WERI-Rb-1 (cell line): Measurements from ENCODE around the gene LSS.

Source experiments
- DNase-seq: peaks from one replicate; pipeline ENCODE4 v3.0.0-alpha.2; 2020
- H3K27ac ChIP-seq: fragments of 250-450 bp; sonication (Bioruptor Pico); 2 replicates; pipeline ENCODE4 v1.5.1; 2020; ENCODE audit warnings: mild to moderate bottlenecking, moderate library complexity
- H3K27me3 ChIP-seq: fragments of 250-450 bp; sonication (Bioruptor Pico); 2 replicates; pipeline ENCODE4 v1.5.1; 2021; ENCODE audit warnings: mild to moderate bottlenecking, low read depth, moderate library complexity; ENCODE audit not compliant: insufficient read depth, severe bottlenecking
- H3K36me3 ChIP-seq: fragments of 250-450 bp; sonication (Bioruptor Pico); 2 replicates; pipeline ENCODE4 v1.5.1; 2020; ENCODE audit warnings: mild to moderate bottlenecking, moderate library complexity
- H3K4me3 ChIP-seq: 2 replicates; pipeline ENCODE4 v1.5.1; 2011; ENCODE audit warnings: low read depth, mild to moderate bottlenecking, control low read depth, low read length
- H3K9me3 ChIP-seq: fragments of 250-450 bp; sonication (Bioruptor Pico); 2 replicates; pipeline ENCODE4 v1.5.1; 2021; ENCODE audit warnings: mild to moderate bottlenecking, moderate library complexity; ENCODE audit not compliant: severe bottlenecking
- CTCF ChIP-seq: IDR thresholded peaks from 2 replicates; pipeline ENCODE4 v1.5.1; 2011; ENCODE audit warnings: low read depth, mild to moderate bottlenecking, control low read depth, inconsistent platforms, low read length

Gene LSS

DNA sequence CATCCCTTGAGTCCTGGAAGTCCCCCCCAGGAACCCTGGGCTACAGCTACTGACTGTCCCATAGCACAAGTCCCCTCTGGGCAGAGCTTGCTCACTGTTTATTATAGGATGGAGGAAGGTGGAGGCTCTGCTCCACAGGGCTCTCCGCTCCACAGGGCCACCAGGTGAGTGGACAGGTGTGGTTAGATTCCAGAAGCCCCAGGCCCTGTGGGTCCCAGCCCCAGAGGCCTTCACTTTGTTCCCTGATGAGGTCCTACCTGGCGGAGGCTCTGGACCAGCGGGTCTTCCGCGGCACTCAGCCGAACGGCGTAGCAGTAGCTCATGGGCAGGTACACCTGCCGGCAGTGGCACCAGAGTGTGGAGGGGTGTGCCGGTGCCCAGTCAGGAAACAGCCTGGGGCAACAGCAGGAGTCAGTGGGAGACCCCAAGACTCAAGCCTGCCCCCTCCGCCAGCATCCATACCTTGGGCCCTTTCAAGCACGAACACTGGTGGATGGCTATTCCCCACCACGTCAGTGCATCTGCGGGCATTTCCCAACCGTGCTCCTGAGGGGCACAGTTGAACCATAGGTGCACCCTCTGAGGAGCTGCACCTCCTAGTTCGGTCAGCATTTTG is 12.3 kb downstream of the LSS start:
- Histone ChIP-seq H3K27ac (no peak overlapping the region), H3K9me3 (no peaks in the 10 kb centered on the region), H3K27me3 (no peaks in the 10 kb centered on the region), H3K36me3 (peaks cover 52% of the 10 kb centered on the region), H3K4me3 (no peak overlapping the region)
- TF ChIP-seq CTCF, result no peak
- DNase-seq, result no peak

- no peak for TF ChIP-seq CTCF
- Histone ChIP-seq H3K9me3 (no peaks in the 10 kb centered on the region), H3K36me3 (peaks cover 50% of the 10 kb centered on the region), H3K4me3 (no peak overlapping the region), H3K27me3 (no peaks in the 10 kb centered on the region), H3K27ac (no peak overlapping the region)
- no peak for DNase-seq
These were observed 13.0 kb downstream of the LSS start for GRCh38 chr21:46215436-46216131.

- H3K4me3 ChIP-seq, result no peak overlapping the region
- no peak for DNase-seq
These were observed 13.9 kb downstream of the LSS start for GRCh38 chr21:46214478-46215340.

GRCh38 chr21:46213620-46214286 is 14.8 kb downstream of the LSS start:
- no peak for DNase-seq
- H3K36me3 ChIP-seq, result peaks cover 40% of the 10 kb centered on the region
- H3K9me3 ChIP-seq, result no peaks in the 10 kb centered on the region
- no peak overlapping the region for H3K27ac ChIP-seq
- TF ChIP-seq CTCF, result no peak
- no peaks in the 10 kb centered on the region for H3K27me3 ChIP-seq
- H3K4me3 ChIP-seq, result no peak overlapping the region

More at GRCh38 chr21:46214478-46215340, 13.9 kb downstream of the LSS start:
- Histone ChIP-seq H3K9me3 (no peaks in the 10 kb centered on the region), H3K27ac (no peak overlapping the region), H3K36me3 (peaks cover 43% of the 10 kb centered on the region), H3K27me3 (no peaks in the 10 kb centered on the region)
- TF ChIP-seq CTCF, result no peak

DNA sequence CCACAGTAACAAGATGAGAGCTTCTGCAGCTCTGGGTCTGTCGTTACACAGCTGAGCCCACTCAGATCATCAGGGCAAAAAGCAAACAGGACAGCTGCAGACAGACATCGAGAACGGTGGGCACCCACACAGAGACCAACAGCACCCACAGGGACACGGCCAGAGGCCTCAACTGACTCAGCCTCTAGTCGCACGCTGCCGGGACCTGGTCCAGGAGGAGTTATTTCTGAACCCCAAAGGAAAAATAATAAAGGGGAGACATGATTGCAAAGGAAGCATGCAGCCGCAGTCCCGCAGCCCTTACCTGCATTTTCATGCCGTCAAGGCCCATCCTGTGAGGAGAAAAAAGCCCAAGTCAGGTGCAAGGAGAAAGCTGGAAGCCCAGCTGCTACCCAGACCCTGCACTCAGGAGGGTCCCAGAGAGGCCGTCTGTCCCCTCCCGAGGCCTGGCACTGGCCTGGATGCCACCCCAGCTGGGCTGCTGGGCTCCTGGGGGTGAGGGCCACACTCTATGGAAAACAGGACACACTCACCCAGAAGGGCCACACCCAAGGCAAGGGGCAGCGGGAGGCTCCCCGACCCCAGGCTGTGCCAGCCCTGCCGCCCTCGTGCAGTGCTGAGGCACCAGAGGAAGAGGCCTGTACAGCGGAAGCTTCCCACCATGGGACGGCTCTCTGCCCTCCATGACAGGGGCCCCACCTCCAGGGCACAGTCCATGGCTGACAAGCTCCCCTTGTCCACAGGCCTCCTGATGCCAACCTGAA is 15.7 kb downstream of the LSS start:
- Histone ChIP-seq H3K36me3 (peaks cover 45% of the 10 kb centered on the region), H3K27ac (no peak overlapping the region), H3K27me3 (no peaks in the 10 kb centered on the region), H3K4me3 (no peak overlapping the region), H3K9me3 (no peaks in the 10 kb centered on the region)
- TF ChIP-seq CTCF, result no peak
- DNase-seq, result no peak
